Measurements from ENCODE around the gene PIM1.
A peak's percentile ranks its signal among the peaks of the same experiment; 100 is the strongest.
"Not testable (repeated sequence)": the region's sequence is repeated elsewhere in the genome, so short reads cannot be mapped to it uniquely, and the experiment has no call there.

Gene PIM1

GRCh38 chr6:37190159-37190535 is 20.2 kb downstream of the PIM1 start:
- peak; percentile 22 for DNase-seq (ENCODE audit: low read depth)

GRCh38 chr6:37192666-37193065 is 22.7 kb downstream of the PIM1 start:
- no peak for DNase-seq (ENCODE audit: low read depth)

DNA sequence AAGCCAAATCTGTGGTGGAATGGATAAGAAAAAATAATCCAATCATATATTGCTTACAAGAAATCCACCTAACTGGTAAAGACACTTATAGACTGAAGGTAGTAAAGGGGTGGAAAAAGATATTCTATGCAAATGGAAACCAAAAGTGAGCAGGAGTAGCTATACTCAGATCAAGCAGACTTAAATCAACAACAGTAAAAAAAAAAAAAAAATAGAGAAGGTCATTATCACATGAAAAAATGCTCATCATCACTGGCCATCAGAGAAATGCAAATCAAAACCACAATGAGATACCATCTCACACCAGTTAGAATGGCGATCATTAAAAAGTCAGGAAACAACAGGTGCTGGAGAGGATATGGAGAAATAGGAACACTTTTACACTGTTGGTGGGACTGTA is 24.9 kb downstream of the PIM1 start:
- DNase-seq (ENCODE audit: low read depth): not testable (repeated sequence)

DNA sequence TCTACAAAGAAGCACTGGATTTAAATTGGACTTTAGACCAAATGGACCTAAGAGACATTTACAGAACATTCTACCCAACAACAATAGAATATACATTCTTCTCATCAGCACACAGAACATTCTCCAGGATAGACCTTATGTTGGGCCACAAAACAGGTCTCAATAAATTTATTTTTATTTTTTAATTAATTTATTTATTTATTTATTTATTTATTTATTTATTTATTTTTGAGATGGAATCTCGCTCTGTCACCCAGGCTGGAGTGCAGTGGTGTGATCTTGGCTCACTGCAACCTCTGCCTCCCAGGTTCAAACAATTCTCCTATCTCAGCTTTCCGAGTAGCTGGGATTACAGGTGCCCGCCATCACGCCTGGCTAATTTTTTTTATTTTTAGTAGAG is 26.5 kb downstream of the PIM1 start:
- DNase-seq (ENCODE audit: low read depth): not testable (repeated sequence)

DNA sequence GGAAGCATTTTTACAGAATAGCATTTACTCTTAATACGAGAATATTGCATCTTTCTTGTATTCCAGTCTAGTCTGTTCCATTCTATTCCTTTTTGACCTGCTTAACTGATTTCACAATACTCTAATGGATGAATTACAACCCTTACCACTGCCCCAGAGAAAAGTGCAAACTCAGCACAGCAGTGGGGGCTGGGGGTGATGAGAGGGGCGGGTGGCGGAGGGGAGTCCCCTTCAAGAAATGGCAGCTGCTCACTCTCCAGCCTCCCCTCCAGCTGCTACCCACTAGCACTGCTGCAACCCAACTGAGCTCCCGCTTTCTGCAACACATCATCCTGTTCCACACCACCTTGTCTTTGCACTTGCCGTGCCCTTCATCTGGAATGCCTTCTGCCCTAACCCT is 30.1 kb downstream of the PIM1 start:
- no peak for DNase-seq (ENCODE audit: low read depth)

GRCh38 chr6:37201726-37202125 is 31.8 kb downstream of the PIM1 start:
- no peak for DNase-seq (ENCODE audit: low read depth)

- DNase-seq (ENCODE audit: low read depth): no peak
These were observed 33.0 kb downstream of the PIM1 start for GRCh38 chr6:37202788-37203491.

DNA sequence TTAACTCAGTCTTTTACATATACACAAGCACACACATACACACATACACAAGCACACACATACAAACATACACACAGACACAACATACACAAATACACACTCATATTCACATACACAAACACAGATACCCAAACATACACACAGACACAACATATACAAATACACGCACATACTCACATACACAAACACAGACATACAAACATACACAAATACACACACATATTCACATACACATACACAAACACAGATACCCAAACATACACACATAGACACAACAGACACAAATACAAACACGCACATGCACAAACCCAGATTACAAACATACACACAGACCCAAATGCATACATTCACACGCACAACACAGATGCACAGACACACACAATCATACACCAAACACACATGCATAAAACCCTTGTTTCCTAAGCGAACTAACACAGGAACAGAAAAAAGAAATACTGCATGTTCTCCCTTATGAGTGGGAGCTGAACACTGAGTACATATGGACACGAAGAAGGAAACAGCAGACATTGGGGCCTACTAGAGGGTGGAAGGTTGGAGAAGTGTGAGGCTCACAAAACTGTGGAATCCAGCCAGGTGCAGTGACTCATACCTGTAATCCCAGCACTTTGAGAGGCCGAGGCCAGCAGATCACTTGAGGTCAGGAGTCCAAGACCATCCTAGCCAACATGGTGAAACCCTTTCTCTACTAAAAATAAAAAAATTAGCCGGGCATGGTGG is 34.2 kb downstream of the PIM1 start:
- DNase-seq (ENCODE audit: low read depth): peak; percentile 52

DNA sequence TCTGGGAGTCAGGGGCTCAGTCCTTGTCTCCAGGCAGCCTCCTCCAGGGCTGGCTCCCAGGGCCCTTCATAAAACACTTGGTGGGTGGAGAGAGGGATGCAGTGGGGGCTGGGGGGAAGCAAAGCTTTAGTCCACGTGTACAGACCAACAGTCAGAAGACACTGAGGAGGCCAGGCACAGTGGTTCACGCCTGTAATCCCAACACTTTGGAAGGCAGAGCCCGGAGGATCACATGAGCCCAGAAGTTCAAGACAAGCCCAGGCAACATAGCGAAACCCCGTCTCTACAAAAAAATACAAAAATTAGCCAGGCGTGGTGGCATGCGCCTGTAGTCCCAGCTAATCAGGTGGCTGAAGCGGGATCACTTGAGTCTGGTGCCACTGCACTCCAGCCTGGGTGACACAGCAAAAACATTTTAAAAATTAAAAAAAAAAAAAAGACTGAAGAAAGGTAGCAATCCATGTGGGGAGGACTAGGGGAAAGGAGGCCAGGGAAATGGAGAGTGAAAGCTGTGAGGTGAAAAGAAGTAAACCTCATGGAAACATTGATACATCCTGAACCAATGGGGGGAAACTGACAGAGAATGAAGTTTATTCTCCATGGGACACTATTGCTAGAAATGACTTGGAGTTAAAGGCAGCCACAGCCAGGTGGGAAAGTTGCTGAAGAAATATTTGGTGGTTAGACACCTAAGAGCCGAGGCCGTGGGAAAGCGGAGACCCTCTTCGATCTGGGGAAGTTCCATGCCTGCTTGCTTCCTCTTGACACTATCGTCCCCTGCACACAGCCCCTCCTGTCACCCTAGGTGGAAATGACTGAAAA is 35.4 kb downstream of the PIM1 start:
- no peak for DNase-seq (ENCODE audit: low read depth)

DNA sequence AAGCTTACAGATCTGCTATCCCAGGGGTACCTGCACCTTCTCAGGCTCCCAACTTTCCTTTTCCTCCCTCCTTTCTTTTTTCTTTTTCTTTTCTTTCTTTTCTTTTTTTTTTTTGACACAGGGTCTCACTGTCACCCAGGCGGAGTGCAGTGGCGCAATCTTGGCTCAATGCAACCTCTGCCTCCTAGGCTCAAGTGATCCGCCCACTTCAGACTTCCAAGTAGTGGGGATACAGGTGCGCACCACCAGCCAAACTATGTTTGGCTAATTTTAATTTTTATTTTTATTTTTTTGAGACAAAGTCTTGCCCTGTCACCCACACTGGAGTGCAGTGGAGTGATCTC is 36.0 kb downstream of the PIM1 start:
- no peak for DNase-seq (ENCODE audit: low read depth)

DNA sequence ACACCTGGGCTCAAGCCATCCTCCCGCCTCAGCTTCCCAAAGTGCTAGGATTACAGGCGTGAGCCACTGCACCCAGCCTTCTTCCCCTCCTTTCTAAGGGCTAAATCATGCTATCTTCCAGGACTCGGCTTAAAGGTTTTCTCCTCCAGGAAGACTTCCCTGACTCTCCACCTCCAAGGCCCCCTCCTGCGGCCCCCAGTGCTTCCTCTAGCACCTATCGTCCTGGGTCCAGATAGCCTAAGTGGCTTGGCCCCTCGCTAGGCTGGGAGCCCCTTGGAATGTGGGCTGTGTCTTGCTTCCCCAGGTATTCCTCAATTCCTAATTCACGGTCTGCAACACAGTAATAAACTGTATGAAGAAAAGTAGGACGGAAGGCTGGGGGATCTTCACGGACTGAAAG is 36.7 kb downstream of the PIM1 start:
- DNase-seq (ENCODE audit: low read depth): no peak

DNA sequence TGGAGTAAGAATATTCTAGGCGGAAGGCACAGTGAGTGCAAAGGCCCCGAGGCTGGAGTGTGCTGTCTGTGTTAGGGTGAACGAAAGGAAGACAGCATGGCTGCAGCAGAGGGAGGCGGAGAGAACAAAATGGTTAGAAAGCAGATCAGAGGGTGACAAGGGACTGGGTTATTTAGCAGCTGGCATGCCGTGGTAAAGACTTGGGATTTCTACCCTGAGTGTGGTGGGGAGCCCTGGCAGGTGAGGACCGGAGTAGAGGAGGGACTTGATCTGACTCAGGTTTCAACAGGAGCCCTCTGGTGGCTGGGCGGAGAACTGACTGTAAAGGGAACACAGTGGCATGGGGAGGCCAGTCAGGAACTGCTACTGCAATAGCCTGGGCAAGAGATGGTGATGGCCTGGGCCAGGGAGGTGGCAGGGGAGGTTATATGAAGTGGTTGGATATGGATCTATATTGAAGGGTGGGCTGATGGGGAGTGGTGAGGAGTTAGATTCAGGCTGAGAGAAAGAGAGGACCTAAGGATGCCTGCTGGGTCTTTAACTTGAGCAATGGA is 38.0 kb downstream of the PIM1 start:
- DNase-seq (ENCODE audit: low read depth): peak; percentile 78

GRCh38 chr6:37208793-37209192 is 38.8 kb downstream of the PIM1 start:
- no peak for DNase-seq (ENCODE audit: low read depth)

GRCh38 chr6:37209461-37210205 is 39.7 kb downstream of the PIM1 start:
- DNase-seq (ENCODE audit: low read depth): no peak

DNA sequence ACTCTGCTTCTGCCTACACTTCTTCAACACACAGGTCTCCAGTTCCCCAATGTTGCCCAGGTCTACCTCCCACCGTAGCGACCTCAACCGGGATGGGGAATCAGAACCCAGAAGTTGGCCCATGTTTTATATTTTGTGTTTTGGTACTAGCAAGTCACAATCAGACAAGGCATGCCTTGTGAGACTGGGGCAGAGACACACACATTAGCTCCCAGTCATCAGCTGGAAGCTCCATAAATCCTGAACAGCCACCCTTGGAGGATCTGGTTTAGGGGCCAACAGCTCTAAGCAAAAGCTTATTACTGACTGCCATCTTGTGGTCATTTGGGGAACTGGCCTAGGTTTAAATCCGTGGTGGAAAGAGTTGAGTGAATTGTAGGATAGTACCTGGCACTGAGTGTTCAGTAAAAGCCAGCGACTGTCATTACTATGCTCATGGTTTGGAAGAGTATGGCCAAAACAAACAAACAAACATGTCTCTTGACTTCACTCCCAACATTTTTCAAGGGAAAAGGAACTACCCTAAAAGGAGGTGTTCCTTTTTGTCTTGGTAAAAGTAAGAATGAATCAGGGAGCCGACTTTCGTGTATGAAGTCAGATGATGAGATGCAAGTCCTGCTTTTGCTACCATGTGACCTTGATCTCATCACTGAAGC is 40.5 kb downstream of the PIM1 start:
- peak; percentile 86 for DNase-seq (ENCODE audit: low read depth)

- DNase-seq (ENCODE audit: low read depth): no peak
These were observed 42.3 kb downstream of the PIM1 start for GRCh38 chr6:37212268-37212667.

DNA sequence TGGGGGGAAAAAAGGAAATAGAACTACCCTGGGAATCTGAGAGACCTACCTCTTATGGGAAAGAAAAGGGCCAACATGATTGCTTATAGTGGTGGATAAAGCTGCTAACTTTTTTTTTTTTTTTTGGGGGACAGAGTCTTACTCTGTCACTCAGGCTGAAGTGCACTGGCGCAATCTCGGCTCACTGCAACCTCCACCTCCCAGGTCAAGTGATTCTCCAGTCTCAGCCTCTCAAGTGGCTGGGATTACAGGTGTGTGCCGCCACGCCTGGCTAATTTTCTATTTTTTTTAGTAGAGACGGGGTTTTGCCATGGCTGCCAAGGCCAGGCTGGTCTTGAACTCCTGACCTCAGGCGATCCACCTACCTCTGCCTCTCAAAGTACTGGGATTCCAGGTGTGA is 48.1 kb downstream of the PIM1 start:
- DNase-seq (ENCODE audit: low read depth): no peak

GRCh38 chr6:37218511-37218910 is 48.6 kb downstream of the PIM1 start:
- DNase-seq (ENCODE audit: low read depth): no peak

DNA sequence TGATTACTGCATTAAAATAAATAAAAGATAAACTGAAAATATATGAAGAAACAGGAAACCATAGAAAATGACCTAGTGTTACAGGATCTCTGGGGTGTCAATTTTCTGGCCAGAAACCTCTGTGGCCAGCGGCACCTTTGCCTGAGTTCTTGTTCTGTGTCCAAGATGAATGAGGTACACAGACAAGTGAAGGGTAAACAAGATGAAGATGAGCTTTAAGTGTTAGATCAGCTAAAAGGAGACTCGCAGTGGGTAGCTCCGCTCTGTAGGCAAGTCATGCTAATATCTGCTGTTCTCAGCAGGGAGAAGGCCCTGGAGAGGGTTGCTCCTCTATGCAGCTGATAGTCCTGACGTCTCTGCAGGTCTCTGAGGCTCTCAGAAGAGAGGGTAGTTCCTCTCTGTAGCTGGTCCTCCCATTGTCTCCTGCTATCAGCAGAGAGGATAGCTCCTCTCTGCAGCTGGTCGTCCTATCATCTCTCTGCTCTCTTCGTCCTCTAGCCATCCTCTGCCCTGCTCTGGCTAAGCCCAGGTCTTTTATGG is 51.7 kb downstream of the PIM1 start:
- DNase-seq (ENCODE audit: low read depth): no peak

DNA sequence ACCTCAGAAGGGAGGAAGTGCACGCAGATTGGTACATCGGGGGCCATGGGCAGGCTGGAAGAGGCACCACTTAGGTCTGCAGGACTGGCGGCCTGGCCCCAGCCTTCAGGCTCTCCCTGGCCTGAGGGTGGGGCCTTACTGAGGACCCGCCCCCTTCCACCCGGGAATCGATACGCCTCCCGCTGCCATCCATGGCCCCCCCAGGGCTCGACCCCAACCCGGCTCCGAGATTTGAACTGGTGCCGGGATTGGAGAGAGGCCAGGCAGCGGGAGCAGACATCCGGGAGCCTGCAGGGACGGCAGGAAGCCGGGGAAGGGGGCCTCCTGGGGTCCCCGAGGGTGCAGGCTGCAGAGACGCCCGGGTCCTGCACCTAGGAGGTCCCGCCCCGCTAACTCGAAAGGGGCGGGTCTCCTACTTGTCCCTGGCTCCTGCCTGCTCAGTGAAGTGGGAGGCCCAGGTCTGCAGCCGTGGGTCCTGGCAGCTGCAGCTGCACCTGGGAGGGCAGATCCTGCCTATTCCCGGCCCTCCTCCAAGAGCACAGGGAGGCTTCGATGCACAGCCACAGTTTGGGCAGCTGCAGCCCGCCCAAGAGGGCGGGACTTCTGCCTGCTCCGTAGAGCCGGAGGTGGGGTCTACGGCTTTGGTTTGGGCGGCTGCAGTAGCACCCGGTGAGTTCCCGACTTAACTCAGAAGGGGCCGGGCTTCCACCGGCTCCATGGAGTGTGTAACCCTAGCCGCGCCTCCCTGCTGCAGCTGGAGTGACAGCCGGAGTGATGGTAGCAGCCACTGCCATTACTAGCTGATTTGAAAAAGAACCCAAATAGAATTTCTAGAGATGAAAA is 52.4 kb downstream of the PIM1 start:
- peak; percentile 93 for DNase-seq (ENCODE audit: low read depth)

Data from ELR (cell line).